ENCODE measurements around the gene LAGE3. TPM values are rescaled to one million over a fixed set of nuclear protein-coding genes. Genes with fewer than 3 reads are reported as not detected.

LAGE3 gene
- total RNA-seq, 4 donors from 2014 or later = 8.0 to 44.4 (median 28.6) TPM

DNA sequence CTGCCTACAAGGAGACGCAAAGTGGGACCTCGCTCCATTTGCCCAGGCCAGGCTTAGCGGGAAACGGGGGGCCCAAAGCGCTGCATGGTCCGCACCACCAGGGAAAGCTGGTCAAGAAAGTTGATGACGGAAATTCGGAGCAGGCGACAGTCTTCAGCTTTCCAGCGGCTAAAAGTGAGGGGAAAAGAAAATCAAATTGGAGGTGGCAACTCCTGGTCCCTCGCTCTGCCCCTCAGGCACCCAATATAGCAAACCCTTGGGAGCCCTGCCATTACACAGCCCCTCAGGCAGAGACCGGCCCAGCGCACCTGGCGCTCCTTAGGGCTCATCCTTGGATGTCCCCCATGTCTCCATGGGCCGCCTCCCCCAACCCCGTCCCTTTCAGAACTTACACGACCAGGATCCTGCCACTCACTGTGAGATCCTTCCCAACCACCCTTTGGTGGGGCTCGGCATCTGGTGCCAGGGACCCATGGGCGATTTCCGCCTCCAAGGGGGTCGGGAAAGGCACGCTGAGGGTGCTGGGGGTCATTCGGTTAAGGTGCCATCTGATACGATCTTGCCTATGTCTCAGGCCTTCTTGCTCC, 1.1 kb downstream of the LAGE3 start:
- peaks cover 15% of the 10 kb centered on the region for H3K4me1 ChIP-seq
- peak in 1 of 2 donors; percentile 64 for DNase-seq (ENCODE audit: low spot score in 2 of 2)
- H3K27ac ChIP-seq = peak overlapping the region; percentile 24
- no peaks in the 10 kb centered on the region for H3K36me3 ChIP-seq
- no peaks in the 10 kb centered on the region for H3K27me3 ChIP-seq
- H3K9me3 ChIP-seq = no peaks in the 10 kb centered on the region
- peak overlapping the region; percentile 60 for H3K4me3 ChIP-seq
- TF ChIP-seq POLR2A (IDR thresholded peaks at IDR 0.05) (no peak), EP300 (IDR thresholded peaks at IDR 0.05) (no peak)
- 68% methylated on average over 22 of the region's 24 CpGs for WGBS

DNA sequence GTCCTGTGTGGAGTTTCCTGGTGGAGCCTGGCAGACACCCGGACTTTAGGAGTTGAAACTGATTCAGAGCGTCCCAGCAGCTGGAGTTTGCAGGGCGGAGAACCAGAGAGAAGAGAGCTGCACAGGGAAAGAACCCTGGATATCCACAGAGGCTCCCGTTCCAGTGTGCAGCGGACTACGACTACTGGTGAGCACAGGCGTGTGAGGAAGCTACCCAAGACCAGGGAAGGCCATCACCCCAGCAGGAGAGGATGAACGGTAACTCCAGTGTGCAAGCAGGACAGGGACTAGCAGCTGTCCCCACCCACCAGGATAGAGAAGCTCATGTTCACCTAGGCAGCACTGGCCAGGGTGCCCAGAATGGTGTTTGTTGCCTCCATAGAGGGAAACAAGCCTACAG, 2.3 kb downstream of the LAGE3 start:
- Histone ChIP-seq H3K9me3 (no peaks in the 10 kb centered on the region), H3K4me3 (no peak overlapping the region), H3K27me3 (no peaks in the 10 kb centered on the region), H3K4me1 (peaks cover 15% of the 10 kb centered on the region), H3K27ac (no peak overlapping the region), H3K36me3 (peaks cover under 1% of the 10 kb centered on the region)
- TF ChIP-seq POLR2AphosphoS5 (IDR thresholded peaks at IDR 0.05) (no peak), EP300 (IDR thresholded peaks at IDR 0.05) (no peak), POLR2A (IDR thresholded peaks at IDR 0.05) (no peak)
- TF ChIP-seq, protein P1, sequence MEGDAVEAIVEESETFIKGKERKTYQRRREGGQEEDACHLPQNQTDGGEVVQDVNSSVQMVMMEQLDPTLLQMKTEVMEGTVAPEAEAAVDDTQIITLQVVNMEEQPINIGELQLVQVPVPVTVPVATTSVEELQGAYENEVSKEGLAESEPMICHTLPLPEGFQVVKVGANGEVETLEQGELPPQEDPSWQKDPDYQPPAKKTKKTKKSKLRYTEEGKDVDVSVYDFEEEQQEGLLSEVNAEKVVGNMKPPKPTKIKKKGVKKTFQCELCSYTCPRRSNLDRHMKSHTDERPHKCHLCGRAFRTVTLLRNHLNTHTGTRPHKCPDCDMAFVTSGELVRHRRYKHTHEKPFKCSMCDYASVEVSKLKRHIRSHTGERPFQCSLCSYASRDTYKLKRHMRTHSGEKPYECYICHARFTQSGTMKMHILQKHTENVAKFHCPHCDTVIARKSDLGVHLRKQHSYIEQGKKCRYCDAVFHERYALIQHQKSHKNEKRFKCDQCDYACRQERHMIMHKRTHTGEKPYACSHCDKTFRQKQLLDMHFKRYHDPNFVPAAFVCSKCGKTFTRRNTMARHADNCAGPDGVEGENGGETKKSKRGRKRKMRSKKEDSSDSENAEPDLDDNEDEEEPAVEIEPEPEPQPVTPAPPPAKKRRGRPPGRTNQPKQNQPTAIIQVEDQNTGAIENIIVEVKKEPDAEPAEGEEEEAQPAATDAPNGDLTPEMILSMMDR (IDR thresholded peaks at IDR 0.05) = no peak
- 60% methylated on average over 8 of the region's 8 CpGs for WGBS
- no peak for DNase-seq (ENCODE audit: low spot score in 2 of 2)

DNA sequence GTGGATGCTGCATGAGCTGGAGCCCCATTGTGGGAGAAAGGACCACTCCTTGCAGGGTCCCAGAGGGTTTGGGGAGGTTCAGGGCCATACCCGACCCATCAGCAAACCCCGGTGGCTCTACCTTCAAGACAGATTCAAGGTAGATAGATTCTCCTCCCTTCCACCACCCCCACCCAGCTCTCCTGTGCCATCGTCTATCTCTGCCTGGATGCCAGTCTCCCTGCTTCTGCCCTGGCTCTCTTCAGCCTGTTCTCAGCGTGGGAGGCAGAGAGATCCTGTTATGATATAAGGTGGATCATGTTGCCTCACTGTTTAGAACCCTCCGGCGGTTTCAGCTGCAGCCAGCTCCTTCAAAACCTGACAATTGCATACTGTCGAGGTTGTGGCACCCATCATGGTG, 5.4 kb downstream of the LAGE3 start:
- Histone ChIP-seq H3K4me3 (no peak overlapping the region), H3K9me3 (no peaks in the 10 kb centered on the region), H3K27ac (no peak overlapping the region), H3K36me3 (peaks cover 31% of the 10 kb centered on the region), H3K27me3 (no peaks in the 10 kb centered on the region), H3K4me1 (peaks cover 8% of the 10 kb centered on the region)
- no peak for DNase-seq (ENCODE audit: low spot score in 2 of 2)
- 74% methylated on average over 7 of the region's 7 CpGs for WGBS
- TF ChIP-seq POLR2A (IDR thresholded peaks at IDR 0.05) (no peak), POLR2AphosphoS5 (IDR thresholded peaks at IDR 0.05) (no peak), EP300 (IDR thresholded peaks at IDR 0.05) (no peak)
- TF ChIP-seq, protein P1 (IDR thresholded peaks at IDR 0.05) = no peak

DNA sequence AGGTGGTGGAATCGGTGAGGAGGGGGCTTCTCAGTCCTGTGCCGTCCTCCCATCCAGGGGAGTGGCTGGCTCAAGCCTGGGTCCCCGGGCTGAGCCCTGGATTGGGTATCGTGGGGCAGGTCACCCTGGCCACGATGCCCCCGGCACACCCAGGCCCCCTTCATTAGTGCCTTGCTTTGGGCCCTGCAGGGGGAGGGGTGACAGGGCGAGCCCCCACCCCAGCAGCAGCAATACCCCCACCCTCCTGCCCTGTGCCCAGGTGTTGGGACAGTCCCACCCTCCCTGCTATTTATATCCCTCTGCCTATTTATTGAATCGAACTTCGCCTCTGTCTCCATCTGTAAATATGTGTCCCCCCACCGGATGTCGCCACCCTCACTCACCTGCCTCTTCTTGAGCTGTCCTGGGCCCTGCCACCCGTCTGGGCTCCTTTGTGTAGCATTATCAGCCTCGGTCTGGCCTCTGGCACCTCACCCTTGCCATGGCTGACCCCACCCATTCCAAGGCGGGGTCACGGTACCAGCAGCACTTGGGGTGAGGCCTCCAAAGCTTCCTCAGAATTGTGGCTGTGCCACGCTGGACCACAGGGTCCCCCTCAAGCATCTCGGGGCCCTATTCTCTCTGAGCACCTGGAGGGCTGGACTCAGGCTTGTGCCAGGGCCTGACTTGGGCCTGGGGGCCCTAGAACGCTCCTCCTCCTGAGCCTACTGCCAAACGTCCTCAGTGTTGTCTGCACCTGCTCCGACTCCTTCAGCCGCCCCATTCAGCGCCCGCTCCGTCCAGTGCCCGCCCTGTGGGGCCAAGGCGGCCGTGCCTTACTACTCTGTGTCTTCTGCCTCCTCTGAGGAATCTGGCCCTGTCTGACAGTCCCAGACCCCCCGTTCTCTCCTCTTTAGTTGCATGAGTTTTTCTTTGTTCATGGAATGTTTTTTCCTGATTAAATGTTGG, 6.1 kb downstream of the LAGE3 start:
- DNase-seq (ENCODE audit: low spot score in 2 of 2) = no peak
- no peaks in the 10 kb centered on the region for H3K9me3 ChIP-seq
- no peak overlapping the region for H3K27ac ChIP-seq
- no peak for TF ChIP-seq EP300 (IDR thresholded peaks at IDR 0.05)
- no peak for TF ChIP-seq POLR2AphosphoS5 (IDR thresholded peaks at IDR 0.05)
- TF ChIP-seq, protein P1 (IDR thresholded peaks at IDR 0.05) = no peak
- TF ChIP-seq POLR2A (IDR thresholded peaks at IDR 0.05) = no peak
- H3K27me3 ChIP-seq = no peaks in the 10 kb centered on the region
- no peak overlapping the region for H3K4me3 ChIP-seq
- WGBS = 70% methylated on average over 24 of the region's 28 CpGs
- peaks cover 3% of the 10 kb centered on the region for H3K4me1 ChIP-seq
- peaks cover 39% of the 10 kb centered on the region for H3K36me3 ChIP-seq

DNA sequence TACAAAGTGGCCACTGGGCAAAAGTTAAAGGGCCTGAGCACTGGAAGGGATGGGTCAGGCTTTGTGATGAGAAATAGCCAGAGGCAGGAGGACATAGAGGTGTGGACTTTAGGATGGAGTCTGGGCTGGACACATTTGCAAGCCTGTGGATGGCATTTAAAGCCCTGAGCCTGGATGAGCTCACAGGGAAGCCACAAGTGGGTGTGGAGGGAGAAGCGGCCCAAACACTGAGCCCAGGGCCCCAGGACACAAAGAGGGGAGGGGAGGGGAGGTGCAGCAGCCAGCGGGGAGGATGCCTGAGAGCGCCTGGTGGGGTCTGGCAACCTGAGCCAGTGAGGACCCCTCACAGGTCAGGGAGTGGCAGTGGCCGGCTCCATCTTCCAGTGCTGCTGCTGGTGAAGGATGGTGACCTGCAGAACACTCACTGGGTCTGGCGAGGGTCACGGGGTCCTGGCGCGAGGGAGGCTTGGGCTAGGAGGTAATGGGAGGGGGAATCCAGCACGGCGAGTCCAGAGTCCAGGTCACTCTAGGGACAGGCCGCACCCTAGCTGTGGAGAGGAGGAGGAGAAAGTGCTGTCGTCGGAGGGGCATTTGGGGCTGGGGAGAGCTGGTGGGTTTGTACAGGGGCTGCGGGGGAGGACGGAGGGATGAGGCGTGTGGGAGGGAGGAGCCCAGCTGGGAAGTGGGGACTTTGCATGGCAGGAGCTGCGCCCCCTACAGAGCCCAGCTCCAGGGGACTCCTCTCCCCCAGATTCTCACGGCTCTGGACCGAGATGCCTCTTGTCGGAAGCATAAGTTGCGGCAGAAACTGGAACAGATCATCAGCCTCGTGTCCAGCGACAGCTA, 7.0 kb downstream of the LAGE3 start:
- no peaks in the 10 kb centered on the region for H3K4me1 ChIP-seq
- H3K36me3 ChIP-seq = peaks cover 48% of the 10 kb centered on the region
- 88% methylated on average over 23 of the region's 23 CpGs for WGBS

More for the DNA sequence above, 7.0 kb downstream of the LAGE3 start:
- Histone ChIP-seq H3K27me3 (no peaks in the 10 kb centered on the region), H3K9me3 (no peaks in the 10 kb centered on the region), H3K4me3 (no peak overlapping the region), H3K27ac (no peak overlapping the region)
- no peak for DNase-seq (ENCODE audit: low spot score in 2 of 2)
- TF ChIP-seq POLR2AphosphoS5 (IDR thresholded peaks at IDR 0.05) (no peak), EP300 (IDR thresholded peaks at IDR 0.05) (no peak), POLR2A (IDR thresholded peaks at IDR 0.05) (no peak)
- TF ChIP-seq, protein P1 (IDR thresholded peaks at IDR 0.05) = no peak

All from suprapubic skin (tissue), 4 donors.